ENCODE measurements around the gene MRPL17. TPM values are rescaled to one million over a fixed set of nuclear protein-coding genes. Genes with fewer than 3 reads are reported as not detected.

Gene MRPL17
- total and polyA plus RNA-seq, 3 donors from 2014 or later: 21.0 to 49.5 (median 22.7) TPM

GRCh38 chr11:6682591-6682935, 577 bp downstream of the MRPL17 start:
- intact Hi-C loops (cut with DNase I; ENCODE audit: low total_unique reads): no loop called here
- 0% methylated on average over 10 of the region's 10 CpGs for WGBS, 2 donors

GRCh38 chr11:6681949-6682348, 1.2 kb downstream of the MRPL17 start:
- intact Hi-C loops (cut with DNase I; ENCODE audit: low total_unique reads): no loop called here
- TF ChIP-seq CTCF (IDR thresholded peaks at IDR 0.05) (no peak), POLR2A (IDR thresholded peaks at IDR 0.05) (no peak)
- no peaks in the 10 kb centered on the region for H3K27me3 ChIP-seq
- H3K36me3 ChIP-seq (ENCODE audit: low read depth, missing control alignments): no peaks in the 10 kb centered on the region
- H3K4me1 ChIP-seq: peaks cover 8% of the 10 kb centered on the region
- no peak for DNase-seq
- peak overlapping the region in 1 of 2 donors; percentile 79 for H3K4me3 ChIP-seq
- no peak overlapping the region for H3K27ac ChIP-seq
- no peaks in the 10 kb centered on the region for H3K9me3 ChIP-seq
- WGBS, 2 donors: 9 to 21% methylated on average over 4 to 5 of the region's 5 CpGs

More at GRCh38 chr11:6682591-6682935, 577 bp downstream of the MRPL17 start:
- Histone ChIP-seq H3K27ac (peak overlapping the region; percentile 79 to 94), H3K4me3 (peak overlapping the region; percentile 79 to 89), H3K9me3 (no peaks in the 10 kb centered on the region), H3K36me3 (ENCODE audit: low read depth, missing control alignments) (no peaks in the 10 kb centered on the region), H3K4me1 (peaks cover 8% of the 10 kb centered on the region), H3K27me3 (no peaks in the 10 kb centered on the region)
- TF ChIP-seq CTCF (IDR thresholded peaks at IDR 0.05) (no peak), POLR2A (IDR thresholded peaks at IDR 0.05) (no peak)
- DNase-seq: peak; percentile 15

GRCh38 chr11:6681505-6681904, 1.6 kb downstream of the MRPL17 start:
- Histone ChIP-seq H3K4me1 (peaks cover 8% of the 10 kb centered on the region), H3K4me3 (no peak overlapping the region), H3K36me3 (ENCODE audit: low read depth, missing control alignments) (no peaks in the 10 kb centered on the region), H3K27ac (no peak overlapping the region), H3K9me3 (no peaks in the 10 kb centered on the region), H3K27me3 (no peaks in the 10 kb centered on the region)
- intact Hi-C loops (cut with DNase I; ENCODE audit: low total_unique reads): no loop called here
- no peak for TF ChIP-seq POLR2A (IDR thresholded peaks at IDR 0.05)
- 43 to 78% methylated on average over 1 of the region's 1 CpG for WGBS, 2 donors
- DNase-seq: no peak

GRCh38 chr11:6677018-6677417, 6.1 kb downstream of the MRPL17 start:
- H3K27me3 ChIP-seq: no peaks in the 10 kb centered on the region
- H3K9me3 ChIP-seq: no peaks in the 10 kb centered on the region
- intact Hi-C loops (cut with DNase I; ENCODE audit: low total_unique reads): no loop called here
- H3K4me3 ChIP-seq: no peak overlapping the region
- no peak for DNase-seq
- peaks cover 3% of the 10 kb centered on the region for H3K4me1 ChIP-seq
- TF ChIP-seq CTCF (IDR thresholded peaks at IDR 0.05) (no peak), POLR2A (IDR thresholded peaks at IDR 0.05) (no peak)
- H3K27ac ChIP-seq: no peak overlapping the region
- H3K36me3 ChIP-seq (ENCODE audit: low read depth, missing control alignments): no peaks in the 10 kb centered on the region
- WGBS, 2 donors: 82 to 84% methylated on average over 3 of the region's 3 CpGs

- no peaks in the 10 kb centered on the region for H3K4me1 ChIP-seq
- no peaks in the 10 kb centered on the region for H3K36me3 ChIP-seq (ENCODE audit: low read depth, missing control alignments)
- TF ChIP-seq CTCF (IDR thresholded peaks at IDR 0.05) (no peak), POLR2A (IDR thresholded peaks at IDR 0.05) (no peak)
- no peak overlapping the region for H3K4me3 ChIP-seq
- H3K9me3 ChIP-seq: no peaks in the 10 kb centered on the region
- H3K27ac ChIP-seq: no peak overlapping the region
- no peak for DNase-seq
- WGBS, 2 donors: 87 to 93% methylated on average over 4 of the region's 4 CpGs
- no peaks in the 10 kb centered on the region for H3K27me3 ChIP-seq
- intact Hi-C loops (cut with DNase I; ENCODE audit: low total_unique reads): no loop called here
Observed at GRCh38 chr11:6674862-6675261, 8.3 kb downstream of the MRPL17 start.

Data from testis (tissue), 3 donors.